Skeletal muscle tissue (tissue), 4 donors: Measurements from ENCODE around the gene MYADML2. TPM values are rescaled to one million over a fixed set of nuclear protein-coding genes. Genes with fewer than 3 reads are reported as not detected.

ENCODE experiments used
- H3K27ac ChIP-seq: one replicate; pipeline ENCODE4 v1.7.0; 2013; ENCODE audit warnings: mild to moderate bottlenecking, low read depth, low read length, inconsistent platforms
- H3K27me3 ChIP-seq, 3 donors: one replicate each; pipeline ENCODE4 v1.7.0; 2013; ENCODE audit warnings: low read length in 3 of 3; ENCODE audit not compliant: control insufficient read depth in 3 of 3, insufficient read depth in 3 of 3
- H3K36me3 ChIP-seq, 3 donors: one replicate each; pipeline ENCODE4 v1.7.0; 2013; ENCODE audit warnings: low read length in 3 of 3; ENCODE audit not compliant: control insufficient read depth in 3 of 3, insufficient read depth in 3 of 3
- H3K4me1 ChIP-seq, 3 donors: one replicate each; pipeline ENCODE4 v1.7.0; 2013; ENCODE audit warnings: low read length in 3 of 3, mild to moderate bottlenecking in 3 of 3; ENCODE audit not compliant: control insufficient read depth in 3 of 3, insufficient read depth in 3 of 3
- H3K4me3 ChIP-seq, 3 donors: one replicate each; pipeline ENCODE4 v1.7.0; 2013; ENCODE audit warnings: low read length in 3 of 3
- H3K9ac ChIP-seq, 3 donors: one replicate each; pipeline ENCODE4 v1.7.0; 2013; ENCODE audit warnings: low read length in 3 of 3, mild to moderate bottlenecking in 3 of 3, moderate library complexity in 2 of 3, low read depth in 1 of 3
- H3K9me3 ChIP-seq, 3 donors: one replicate each; pipeline ENCODE4 v1.7.0; 2013; ENCODE audit warnings: low read length in 3 of 3; ENCODE audit not compliant: control insufficient read depth in 3 of 3
- total RNA-seq: library from RNA; depleted of rRNA; stranded (reverse); fragments of >200 nt; gene quantifications from one replicate; pipeline ENCODE4 v1.2.3, GENCODE V29; 2014
- donor health status: Osteomylitis.

The MYADML2 gene, protein sequence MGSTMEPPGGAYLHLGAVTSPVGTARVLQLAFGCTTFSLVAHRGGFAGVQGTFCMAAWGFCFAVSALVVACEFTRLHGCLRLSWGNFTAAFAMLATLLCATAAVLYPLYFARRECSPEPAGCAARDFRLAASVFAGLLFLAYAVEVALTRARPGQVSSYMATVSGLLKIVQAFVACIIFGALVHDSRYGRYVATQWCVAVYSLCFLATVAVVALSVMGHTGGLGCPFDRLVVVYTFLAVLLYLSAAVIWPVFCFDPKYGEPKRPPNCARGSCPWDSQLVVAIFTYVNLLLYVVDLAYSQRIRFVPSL
- 16.7 TPM for total RNA-seq

- peaks cover 0 to under 1% (median 0%) of the 10 kb centered on the region in 3 donors for H3K27me3 ChIP-seq
- H3K4me3 ChIP-seq, result no peak within 1 kb of the TSS
- peak within 1 kb of the TSS in 1 of 3 donors; percentile 33 for H3K9ac ChIP-seq
- peaks cover 2 to 5% (median 4%) of the 10 kb centered on the region in 3 donors for H3K36me3 ChIP-seq
- peak within 1 kb of the TSS; percentile 36 for H3K27ac ChIP-seq
- H3K4me1 ChIP-seq, result peaks cover 5 to 15% (median 14%) of the 10 kb centered on the region in 3 donors
- no peaks in the 10 kb centered on the region for H3K9me3 ChIP-seq
Observed at GRCh38 chr17:81947189-81947588, at the start of gene MYADML2. MYADML2 (minus strand) TSS chr17:81947233; CDS start chr17:81941741, 5,492 bp downstream.

- H3K4me3 ChIP-seq, result no peak overlapping the region
- H3K27ac ChIP-seq, result no peak overlapping the region
- no peak overlapping the region for H3K9ac ChIP-seq
- no peaks in the 10 kb centered on the region for H3K9me3 ChIP-seq
- peaks cover 5 to 14% (median 9%) of the 10 kb centered on the region in 3 donors for H3K36me3 ChIP-seq
- no peaks in the 10 kb centered on the region for H3K27me3 ChIP-seq
- H3K4me1 ChIP-seq, result peaks cover 38 to 55% (median 46%) of the 10 kb centered on the region in 3 donors
Observed at GRCh38 chr17:81996232-81996756, 49.3 kb upstream of the MYADML2 start.

GRCh38 chr17:81995463-81996231, 48.6 kb upstream of the MYADML2 start:
- peaks cover 5 to 14% (median 9%) of the 10 kb centered on the region in 3 donors for H3K36me3 ChIP-seq
- no peak overlapping the region for H3K4me3 ChIP-seq
- H3K9ac ChIP-seq, result no peak overlapping the region
- H3K4me1 ChIP-seq, result peaks cover 39 to 55% (median 46%) of the 10 kb centered on the region in 3 donors
- H3K27ac ChIP-seq, result no peak overlapping the region
- no peaks in the 10 kb centered on the region for H3K9me3 ChIP-seq
- no peaks in the 10 kb centered on the region for H3K27me3 ChIP-seq

GRCh38 chr17:81994593-81995462, 47.8 kb upstream of the MYADML2 start:
- H3K36me3 ChIP-seq, result peaks cover 5 to 14% (median 9%) of the 10 kb centered on the region in 3 donors
- no peak overlapping the region for H3K4me3 ChIP-seq
- no peak overlapping the region for H3K27ac ChIP-seq
- H3K27me3 ChIP-seq, result no peaks in the 10 kb centered on the region
- no peaks in the 10 kb centered on the region for H3K9me3 ChIP-seq
- H3K4me1 ChIP-seq, result peaks cover 37 to 53% (median 43%) of the 10 kb centered on the region in 3 donors
- no peak overlapping the region for H3K9ac ChIP-seq

GRCh38 chr17:81993729-81994592, 46.9 kb upstream of the MYADML2 start:
- peaks cover 5 to 14% (median 9%) of the 10 kb centered on the region in 3 donors for H3K36me3 ChIP-seq
- H3K4me3 ChIP-seq, result no peak overlapping the region
- H3K27ac ChIP-seq, result no peak overlapping the region
- H3K9ac ChIP-seq, result no peak overlapping the region
- no peaks in the 10 kb centered on the region for H3K27me3 ChIP-seq
- no peaks in the 10 kb centered on the region for H3K9me3 ChIP-seq
- H3K4me1 ChIP-seq, result peaks cover 33 to 48% (median 38%) of the 10 kb centered on the region in 3 donors

DNA sequence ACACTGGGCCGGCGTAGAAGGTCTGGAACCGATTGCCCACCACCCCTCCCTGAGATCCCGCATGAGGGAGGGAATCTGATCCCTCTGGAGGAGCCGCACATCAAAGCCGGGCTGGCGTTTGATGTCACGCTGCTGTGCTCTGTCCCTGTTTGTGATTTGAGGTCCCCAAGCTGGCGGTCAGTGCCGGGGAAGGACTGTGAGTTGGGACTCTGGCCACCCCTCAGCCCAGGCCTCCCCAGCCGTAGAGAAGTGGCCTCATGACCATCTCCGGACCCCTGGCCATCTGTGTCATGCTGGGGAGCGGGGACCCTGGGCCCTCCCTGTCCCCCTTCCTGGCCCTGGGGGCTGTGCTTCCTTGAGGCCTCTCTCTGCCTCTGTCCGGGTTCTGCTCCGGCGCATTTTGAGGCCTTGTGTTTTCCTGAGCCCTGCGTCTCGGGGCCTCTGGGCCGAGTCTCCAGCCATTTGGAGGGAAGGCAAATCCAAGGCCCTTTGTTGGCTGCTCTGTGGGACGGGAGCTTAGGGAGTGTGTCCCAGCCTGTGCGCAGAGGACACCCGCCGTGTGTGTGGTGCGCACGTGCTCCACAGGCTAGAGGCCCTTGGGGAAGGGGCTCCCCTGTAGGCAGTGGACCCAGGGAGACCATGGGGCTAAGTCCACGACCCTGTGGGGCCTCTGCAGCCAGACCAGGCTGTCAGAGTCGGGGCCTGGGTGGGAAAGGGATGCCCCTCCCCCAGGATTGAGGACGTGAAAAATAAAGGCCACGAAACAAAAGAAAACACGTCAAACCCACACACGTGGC, 45.5 kb upstream of the MYADML2 start:
- H3K9me3 ChIP-seq, result no peaks in the 10 kb centered on the region
- no peaks in the 10 kb centered on the region for H3K27me3 ChIP-seq
- peak overlapping the region; percentile 73 for H3K27ac ChIP-seq
- peak overlapping the region; percentile 56 to 81 (median 65) for H3K9ac ChIP-seq
- H3K4me3 ChIP-seq, result peak overlapping the region; percentile 7 to 67 (median 52)
- H3K4me1 ChIP-seq, result peaks cover 23 to 38% (median 31%) of the 10 kb centered on the region in 3 donors
- peaks cover 5 to 15% (median 9%) of the 10 kb centered on the region in 3 donors for H3K36me3 ChIP-seq

- H3K4me3 ChIP-seq, result peak overlapping the region; percentile 14 to 67 (median 52)
- H3K9me3 ChIP-seq, result no peaks in the 10 kb centered on the region
- peaks cover 4 to 12% (median 7%) of the 10 kb centered on the region in 3 donors for H3K36me3 ChIP-seq
- H3K27ac ChIP-seq, result peak overlapping the region; percentile 73
- H3K9ac ChIP-seq, result peak overlapping the region; percentile 56 to 81 (median 65)
- H3K4me1 ChIP-seq, result peaks cover 23 to 38% (median 31%) of the 10 kb centered on the region in 3 donors
- H3K27me3 ChIP-seq, result no peaks in the 10 kb centered on the region
Observed at GRCh38 chr17:81991684-81992305, 44.8 kb upstream of the MYADML2 start.
